Measurements from ENCODE around the gene GRWD1.

DNA sequence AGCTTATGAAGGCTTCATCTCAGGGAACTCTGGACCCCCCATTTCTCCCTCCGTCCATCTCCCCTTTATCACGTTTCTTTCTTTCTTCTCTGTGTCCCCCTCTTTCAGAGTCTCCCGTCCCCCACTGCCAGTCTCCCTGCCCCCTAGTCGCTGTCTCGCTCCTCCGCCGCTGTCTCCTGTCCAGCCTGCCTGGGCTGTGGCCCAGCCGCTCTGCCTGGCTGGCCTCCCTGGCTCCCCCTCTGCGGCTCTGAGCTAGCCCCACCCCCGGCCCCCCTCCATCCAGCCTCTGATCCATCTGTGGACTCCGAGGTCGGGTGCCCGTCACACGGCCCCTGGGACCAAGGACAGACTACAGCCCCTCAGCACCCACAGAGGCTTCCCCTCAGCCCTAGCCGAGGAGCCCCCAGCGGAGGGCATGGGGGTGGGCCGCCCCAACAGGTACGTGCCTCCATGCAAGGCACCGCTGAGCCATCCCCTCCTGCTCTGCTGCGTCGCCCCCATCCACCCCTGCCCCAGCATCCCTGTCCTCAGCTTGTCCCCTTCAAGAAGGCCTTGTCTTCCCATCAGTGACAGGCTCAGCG is 8.5 kb downstream of the GRWD1 start:
- TF ChIP-seq, protein P1, sequence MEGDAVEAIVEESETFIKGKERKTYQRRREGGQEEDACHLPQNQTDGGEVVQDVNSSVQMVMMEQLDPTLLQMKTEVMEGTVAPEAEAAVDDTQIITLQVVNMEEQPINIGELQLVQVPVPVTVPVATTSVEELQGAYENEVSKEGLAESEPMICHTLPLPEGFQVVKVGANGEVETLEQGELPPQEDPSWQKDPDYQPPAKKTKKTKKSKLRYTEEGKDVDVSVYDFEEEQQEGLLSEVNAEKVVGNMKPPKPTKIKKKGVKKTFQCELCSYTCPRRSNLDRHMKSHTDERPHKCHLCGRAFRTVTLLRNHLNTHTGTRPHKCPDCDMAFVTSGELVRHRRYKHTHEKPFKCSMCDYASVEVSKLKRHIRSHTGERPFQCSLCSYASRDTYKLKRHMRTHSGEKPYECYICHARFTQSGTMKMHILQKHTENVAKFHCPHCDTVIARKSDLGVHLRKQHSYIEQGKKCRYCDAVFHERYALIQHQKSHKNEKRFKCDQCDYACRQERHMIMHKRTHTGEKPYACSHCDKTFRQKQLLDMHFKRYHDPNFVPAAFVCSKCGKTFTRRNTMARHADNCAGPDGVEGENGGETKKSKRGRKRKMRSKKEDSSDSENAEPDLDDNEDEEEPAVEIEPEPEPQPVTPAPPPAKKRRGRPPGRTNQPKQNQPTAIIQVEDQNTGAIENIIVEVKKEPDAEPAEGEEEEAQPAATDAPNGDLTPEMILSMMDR (IDR thresholded peaks at IDR 0.05), result no peak
- no peak for TF ChIP-seq POLR2A (IDR thresholded peaks at IDR 0.05)
- no peak for TF ChIP-seq POLR2AphosphoS5 (IDR thresholded peaks at IDR 0.05)
- TF ChIP-seq EP300 (IDR thresholded peaks at IDR 0.05; ENCODE audit: low read depth), result no peak
